Suppressor macrophage treated with lipopolysaccharide for 1 hour (primary cell): ENCODE data around the gene PHACTR3.
"Not testable (repeated sequence)": the region's sequence is repeated elsewhere in the genome, so short reads cannot be mapped to it uniquely, and the experiment has no call there.

Source experiments
- DNase-seq, 3 donors: peaks; one replicate each; pipeline ENCODE4 v3.0.0-alpha.2; 2020 to 2022

Gene PHACTR3

GRCh38 chr20:59832406-59833363, 228.3 kb downstream of the PHACTR3 start:
- DNase-seq = no peak

DNA sequence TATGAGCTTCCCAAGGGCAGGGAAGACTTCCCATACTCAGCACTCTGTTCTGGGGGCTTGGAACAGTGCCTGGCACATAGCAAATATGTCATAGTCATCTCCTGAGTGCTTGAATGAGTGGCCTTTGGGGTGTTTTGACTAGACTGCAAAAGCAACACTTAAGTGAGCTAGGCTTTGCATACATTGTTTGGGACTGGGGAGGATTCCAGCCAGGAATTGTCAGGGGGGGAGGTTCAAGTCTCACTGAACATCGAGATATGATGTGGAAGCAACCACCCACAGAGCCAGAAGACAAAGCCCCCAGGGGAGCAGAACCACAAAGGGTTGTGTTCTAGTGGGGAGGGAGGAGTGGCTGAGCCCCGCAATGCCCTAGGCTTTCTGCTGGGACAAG, 230.7 kb downstream of the PHACTR3 start:
- no peak for DNase-seq

GRCh38 chr20:59835448-59836395, 231.4 kb downstream of the PHACTR3 start:
- peak in 2 of 3 donors; percentile 9 to 15 for DNase-seq

GRCh38 chr20:59836767-59837166, 232.4 kb downstream of the PHACTR3 start:
- no peak for DNase-seq

GRCh38 chr20:59837623-59838394, 233.5 kb downstream of the PHACTR3 start:
- no peak for DNase-seq

DNA sequence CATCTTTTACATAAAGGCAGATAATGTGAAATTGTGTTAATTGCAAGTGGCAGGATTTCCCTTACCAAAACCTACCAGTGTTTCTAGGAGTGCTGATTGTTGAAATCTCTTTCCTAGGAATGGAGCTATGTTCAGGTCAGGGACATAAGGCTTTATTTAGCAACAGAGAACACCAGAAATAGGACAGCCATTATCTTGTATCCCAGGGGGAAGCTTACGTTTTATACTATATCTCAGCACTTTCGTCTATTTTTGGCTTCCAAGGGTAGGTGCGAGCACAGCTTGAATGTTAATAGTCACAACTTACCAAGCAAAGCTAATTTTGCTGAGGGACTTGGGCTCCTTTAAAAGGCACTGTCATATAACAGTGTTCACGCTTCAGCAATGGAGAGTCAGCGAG, 235.1 kb downstream of the PHACTR3 start:
- DNase-seq = no peak

DNA sequence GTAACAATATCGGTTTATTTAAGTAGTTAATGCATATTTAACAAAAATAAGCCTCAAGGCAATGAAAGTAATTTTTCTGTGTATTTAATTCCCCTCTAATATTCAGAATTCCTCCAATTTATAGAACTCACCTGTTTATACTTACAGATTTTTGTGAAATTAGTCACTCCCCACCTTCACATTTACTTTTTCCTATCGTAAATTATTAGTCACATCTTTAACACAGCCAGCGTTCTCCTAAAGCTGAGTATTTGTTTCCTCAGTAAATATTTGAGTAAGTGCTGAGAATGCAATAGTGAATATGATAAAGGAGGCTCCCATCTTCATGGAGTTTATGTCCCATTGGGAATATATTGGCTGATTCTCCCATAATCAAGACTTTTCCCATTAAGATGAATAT, 241.1 kb downstream of the PHACTR3 start:
- no peak for DNase-seq

DNA sequence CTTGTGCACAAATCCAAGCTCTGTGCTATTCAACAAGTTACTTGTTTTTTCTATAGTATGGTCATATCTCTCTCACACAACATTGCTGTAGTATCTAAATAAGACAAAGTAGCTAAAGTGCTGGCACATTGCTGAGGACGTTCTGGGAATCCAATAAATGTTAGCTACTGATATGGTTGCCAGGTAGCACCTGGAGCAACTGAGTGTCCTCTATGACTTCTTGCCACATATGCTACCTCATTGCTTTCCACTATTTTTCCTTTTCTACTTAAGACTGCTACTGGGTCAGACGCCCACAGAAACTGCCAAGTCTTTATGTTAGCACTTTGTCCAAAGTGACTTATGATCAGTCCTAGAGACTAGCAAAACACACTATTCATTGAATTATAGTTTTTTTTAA, 243.8 kb downstream of the PHACTR3 start:
- no peak for DNase-seq

DNA sequence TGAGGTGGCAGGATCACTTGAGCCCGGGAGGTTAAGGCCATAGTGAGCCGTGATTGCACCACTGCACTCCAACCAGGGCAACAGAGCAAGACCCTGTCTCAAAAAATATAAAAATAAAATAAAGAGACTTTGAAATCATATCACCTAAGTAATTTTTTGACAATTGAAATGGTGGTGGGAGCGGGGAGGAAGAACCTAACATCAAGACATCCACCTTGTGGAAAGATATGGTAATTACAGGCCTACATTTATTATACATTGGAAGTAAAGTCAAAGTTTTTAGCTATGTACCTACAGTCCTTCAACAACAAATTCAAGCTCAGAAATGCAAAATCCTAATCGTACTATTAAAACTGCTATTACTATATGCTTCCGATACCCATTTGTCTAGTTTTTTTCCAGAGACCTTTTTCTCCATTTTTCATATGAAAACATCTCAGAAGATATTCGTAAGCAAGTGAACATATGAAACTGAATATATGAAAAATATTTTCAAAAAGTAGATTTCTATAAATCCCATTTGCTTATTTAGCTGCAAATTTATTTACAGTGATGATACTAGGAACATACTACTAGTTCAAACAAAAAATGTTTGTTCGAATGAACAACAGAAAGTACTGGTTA, 245.8 kb downstream of the PHACTR3 start:
- DNase-seq = peak; percentile 60 to 65 (median 61)

DNA sequence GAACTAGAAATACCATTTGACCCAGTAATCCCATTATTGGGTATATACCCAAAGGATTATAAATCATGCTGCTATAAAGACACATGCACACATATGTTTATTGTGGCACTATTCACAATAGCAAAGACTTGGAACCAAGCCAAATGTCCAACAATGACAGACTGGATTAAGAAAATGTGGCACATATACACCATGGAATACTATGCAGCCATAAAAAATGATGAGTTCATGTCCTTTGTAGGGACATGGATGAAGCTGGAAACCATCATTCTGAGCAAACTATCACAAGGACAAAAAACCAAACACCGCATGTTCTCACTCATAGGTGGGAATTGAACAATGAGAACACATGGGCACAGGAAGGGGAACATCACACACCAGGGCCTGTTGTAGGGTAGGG, 252.2 kb downstream of the PHACTR3 start:
- not testable (repeated sequence) for DNase-seq

GRCh38 chr20:59856941-59857340, 252.6 kb downstream of the PHACTR3 start:
- not testable (repeated sequence) for DNase-seq

DNA sequence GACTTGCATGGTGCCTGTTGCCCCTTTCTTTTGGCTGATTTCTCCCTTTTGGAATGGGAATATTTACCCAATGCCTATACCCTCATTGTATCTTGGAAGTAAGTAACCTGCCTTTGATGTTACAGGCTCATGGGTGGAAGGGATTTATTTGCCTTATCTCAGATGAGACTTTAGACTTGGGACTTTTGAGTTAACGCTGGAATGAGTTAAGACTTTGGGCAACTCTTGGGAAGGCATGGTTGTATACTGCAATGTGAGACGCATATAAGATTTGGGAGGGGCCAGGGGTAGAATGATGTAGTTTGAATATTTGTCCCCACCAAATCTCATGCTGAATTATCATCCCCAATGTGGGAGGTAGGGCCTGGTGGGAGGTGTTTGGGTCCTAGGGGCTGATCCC, 253.6 kb downstream of the PHACTR3 start:
- DNase-seq = no peak

GRCh38 chr20:59858425-59858824, 254.1 kb downstream of the PHACTR3 start:
- DNase-seq = no peak

- DNase-seq = no peak
Measured at GRCh38 chr20:59861401-59861800, 257.1 kb downstream of the PHACTR3 start.

GRCh38 chr20:59863058-59863457, 258.7 kb downstream of the PHACTR3 start:
- DNase-seq = no peak

DNA sequence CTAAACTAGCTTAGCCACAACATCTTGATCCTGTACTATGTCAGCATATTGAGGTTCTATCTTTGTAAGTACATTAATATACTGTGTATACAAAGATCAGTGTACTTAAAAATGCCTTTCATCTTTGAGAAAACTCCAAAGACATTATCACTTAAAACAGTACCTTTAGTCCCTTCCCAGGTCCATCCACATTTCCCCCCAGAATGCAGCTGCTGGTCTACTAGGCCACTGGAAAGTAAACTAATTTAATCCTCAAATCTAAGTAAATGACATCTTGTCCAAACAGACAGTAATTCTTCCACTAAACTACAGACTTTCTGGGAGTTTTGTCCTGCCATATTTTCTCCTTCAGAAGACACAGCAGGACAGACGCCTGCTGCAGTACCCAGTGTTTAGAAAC, 260.4 kb downstream of the PHACTR3 start:
- no peak for DNase-seq

- DNase-seq = no peak
Measured at GRCh38 chr20:59866338-59866737, 262.0 kb downstream of the PHACTR3 start.

DNA sequence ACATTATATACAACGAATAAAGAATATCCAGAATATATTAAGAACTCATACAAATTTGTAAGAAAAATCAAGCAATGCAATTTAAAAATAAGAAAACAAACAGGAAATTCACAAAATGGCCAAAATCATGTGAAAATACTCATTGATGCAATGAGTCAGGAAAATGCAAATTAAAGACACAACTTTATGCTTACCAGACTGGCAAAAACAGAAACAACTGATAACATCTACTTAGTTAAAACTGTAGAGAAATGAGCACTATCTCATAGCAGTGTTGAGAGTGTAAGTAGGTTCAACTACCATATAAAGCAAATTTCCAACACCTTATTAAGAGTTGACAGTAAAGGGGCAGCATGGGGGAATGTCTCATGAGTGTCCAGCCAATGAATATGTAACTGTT, 266.8 kb downstream of the PHACTR3 start:
- no peak for DNase-seq

- DNase-seq = no peak
Measured at GRCh38 chr20:59873409-59873808, 269.1 kb downstream of the PHACTR3 start.

DNA sequence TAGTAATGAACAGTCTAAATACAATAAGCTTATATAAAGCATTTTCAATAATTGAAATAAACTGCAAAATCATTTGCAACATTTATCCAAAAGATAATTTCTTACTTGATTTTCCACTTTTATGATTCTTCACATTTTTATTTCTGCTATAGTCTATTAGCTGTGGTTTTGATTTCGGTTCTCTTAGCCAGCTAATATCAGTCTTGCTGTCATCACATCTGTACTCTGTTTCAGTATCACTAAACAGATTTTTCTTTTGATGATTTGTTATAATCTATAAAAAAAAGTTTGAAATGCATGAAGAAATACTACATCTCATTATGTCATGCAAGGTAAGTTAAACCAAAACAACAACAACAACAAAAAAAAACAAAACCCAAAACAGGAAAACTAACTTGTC, 275.9 kb downstream of the PHACTR3 start:
- DNase-seq = no peak

DNA sequence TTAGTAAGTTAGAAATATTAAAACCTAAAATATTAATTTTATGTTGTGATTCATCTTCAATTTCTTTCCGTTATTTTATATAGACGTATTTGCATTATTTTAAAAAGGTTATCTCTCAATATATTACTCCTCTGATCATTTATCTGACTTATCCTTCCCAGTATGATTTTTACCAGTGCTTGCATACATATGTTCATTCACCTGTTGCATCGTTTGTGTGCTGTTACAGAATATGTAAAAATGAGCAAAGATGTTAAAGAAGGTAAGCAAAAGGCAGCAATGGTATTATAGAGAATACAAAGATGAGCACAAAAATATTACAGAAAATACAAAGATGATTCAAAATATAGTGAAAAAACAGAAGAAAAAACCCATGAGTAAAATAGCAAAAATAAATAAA, 280.2 kb downstream of the PHACTR3 start:
- no peak for DNase-seq

- no peak for DNase-seq
Measured at GRCh38 chr20:59888050-59888449, 283.7 kb downstream of the PHACTR3 start.
